ENCODE measurements around the gene KIF21A. TPM values are rescaled to one million over a fixed set of nuclear protein-coding genes. Genes with fewer than 3 reads are reported as not detected.

Gene KIF21A
- total RNA-seq, 4 donors from 2014 or later = 26.4 to 55.0 (median 40.7) TPM

- Histone ChIP-seq H3K27me3 (no peaks in the 10 kb centered on the region), H3K4me3 (no peak overlapping the region), H3K9me3 (no peaks in the 10 kb centered on the region), H3K27ac (no peak overlapping the region), H3K36me3 (peaks cover 4% of the 10 kb centered on the region), H3K4me1 (no peaks in the 10 kb centered on the region)
- TF ChIP-seq CTCF (IDR thresholded peaks at IDR 0.05) (no peak), POLR2A (IDR thresholded peaks at IDR 0.05) (no peak), EP300 (IDR thresholded peaks at IDR 0.05) (no peak), POLR2AphosphoS5 (IDR thresholded peaks at IDR 0.05) (no peak)
- no peak for DNase-seq (ENCODE audit: low spot score in 2 of 2)
These were observed 101.7 kb downstream of the KIF21A start for GRCh38 chr12:39341179-39341578.

GRCh38 chr12:39332661-39333175 is 110.2 kb downstream of the KIF21A start:
- TF ChIP-seq POLR2A (IDR thresholded peaks at IDR 0.05) = no peak
- no peak for TF ChIP-seq CTCF (IDR thresholded peaks at IDR 0.05)
- no peak for TF ChIP-seq POLR2AphosphoS5 (IDR thresholded peaks at IDR 0.05)
- no peak for DNase-seq (ENCODE audit: low spot score in 2 of 2)

GRCh38 chr12:39331539-39332261 is 111.2 kb downstream of the KIF21A start:
- no peaks in the 10 kb centered on the region for H3K4me1 ChIP-seq
- H3K4me3 ChIP-seq = no peak overlapping the region
- no peak overlapping the region for H3K27ac ChIP-seq
- H3K36me3 ChIP-seq = peaks cover 12% of the 10 kb centered on the region
- H3K9me3 ChIP-seq = no peaks in the 10 kb centered on the region
- no peak for TF ChIP-seq POLR2A (IDR thresholded peaks at IDR 0.05)
- TF ChIP-seq CTCF (IDR thresholded peaks at IDR 0.05) = no peak
- no peak for TF ChIP-seq POLR2AphosphoS5 (IDR thresholded peaks at IDR 0.05)
- no peak for TF ChIP-seq EP300 (IDR thresholded peaks at IDR 0.05)
- WGBS = 90% methylated on average over 2 of the region's 2 CpGs
- H3K27me3 ChIP-seq = no peaks in the 10 kb centered on the region
- no peak for DNase-seq (ENCODE audit: low spot score in 2 of 2)

More at GRCh38 chr12:39332661-39333175, 110.2 kb downstream of the KIF21A start:
- WGBS = 89% methylated on average over 12 of the region's 12 CpGs
- Histone ChIP-seq H3K9me3 (no peaks in the 10 kb centered on the region), H3K27ac (no peak overlapping the region), H3K36me3 (peaks cover 12% of the 10 kb centered on the region), H3K4me3 (no peak overlapping the region), H3K4me1 (no peaks in the 10 kb centered on the region), H3K27me3 (no peaks in the 10 kb centered on the region)

GRCh38 chr12:39329876-39330275 is 113.0 kb downstream of the KIF21A start:
- no peak for DNase-seq (ENCODE audit: low spot score in 2 of 2)
- 87% methylated on average over 4 of the region's 4 CpGs for WGBS
- H3K27me3 ChIP-seq = no peaks in the 10 kb centered on the region
- no peak overlapping the region for H3K4me3 ChIP-seq
- H3K27ac ChIP-seq = no peak overlapping the region
- TF ChIP-seq EP300 (IDR thresholded peaks at IDR 0.05) = no peak
- no peak for TF ChIP-seq CTCF (IDR thresholded peaks at IDR 0.05)
- no peak for TF ChIP-seq POLR2AphosphoS5 (IDR thresholded peaks at IDR 0.05)
- no peak for TF ChIP-seq POLR2A (IDR thresholded peaks at IDR 0.05)
- peaks cover 12% of the 10 kb centered on the region for H3K36me3 ChIP-seq
- no peaks in the 10 kb centered on the region for H3K4me1 ChIP-seq
- no peaks in the 10 kb centered on the region for H3K9me3 ChIP-seq

GRCh38 chr12:39329018-39329417 is 113.9 kb downstream of the KIF21A start:
- Histone ChIP-seq H3K36me3 (peaks cover 12% of the 10 kb centered on the region), H3K9me3 (no peaks in the 10 kb centered on the region), H3K4me3 (no peak overlapping the region), H3K27me3 (no peaks in the 10 kb centered on the region), H3K4me1 (no peaks in the 10 kb centered on the region), H3K27ac (no peak overlapping the region)
- 70% methylated on average over 1 of the region's 1 CpG for WGBS
- TF ChIP-seq POLR2AphosphoS5 (IDR thresholded peaks at IDR 0.05) (no peak), POLR2A (IDR thresholded peaks at IDR 0.05) (no peak), EP300 (IDR thresholded peaks at IDR 0.05) (no peak), CTCF (IDR thresholded peaks at IDR 0.05) (no peak)
- no peak for DNase-seq (ENCODE audit: low spot score in 2 of 2)
